Upper lobe of right lung (tissue), 1 donor: ENCODE results near the gene ARHGEF37. TPM values are rescaled to one million over a fixed set of nuclear protein-coding genes. Genes with fewer than 3 reads are reported as not detected.

Experiments
- ATAC-seq: fragments of 200-7000 bp; cut with Tn5 transposase; one replicate; pipeline ENCODE4 v1.9.1; 2020; ENCODE audit warnings: mild to moderate bottlenecking, moderate library complexity
- DNase-seq: peaks from one replicate; pipeline ENCODE4 v3.0.0-alpha.2; 2020
- H3K27ac ChIP-seq: fragments of 200-600 bp; one replicate; pipeline ENCODE4 v1.8.0; 2022
- H3K27me3 ChIP-seq: fragments of 200-600 bp; one replicate; pipeline ENCODE4 v1.8.0; 2022; ENCODE audit warnings: mild to moderate bottlenecking
- H3K36me3 ChIP-seq: fragments of 200-600 bp; one replicate; pipeline ENCODE4 v1.8.0; 2022
- H3K4me1 ChIP-seq: fragments of 200-600 bp; one replicate; pipeline ENCODE4 v1.8.0; 2022
- H3K4me3 ChIP-seq: fragments of 200-600 bp; one replicate; pipeline ENCODE4 v1.8.0; 2022; ENCODE audit warnings: mild to moderate bottlenecking
- H3K9me3 ChIP-seq: fragments of 200-600 bp; one replicate; pipeline ENCODE4 v1.8.0; 2022
- CTCF ChIP-seq: fragments of 200-600 bp; IDR thresholded peaks from one replicate; pipeline ENCODE4 v1.8.0; 2022; ENCODE audit warnings: antibody characterized with exemption
- intact Hi-C: fragments of 100-400 bp; cut with DNase I; formaldehyde crosslinking; loops from one replicate; pipeline ENCODE4 v1.11.0; 2022
- total RNA-seq: library from RNA; stranded (reverse); fragmentation: NEBNext Ultra II Directional; extraction: Animal tissue kit (Norgen Biotek cat#: 25700); gene quantifications from one replicate; pipeline ENCODE4 v1.2.1, GENCODE V29; 2021
- donor health status: DM: no; HTN: yes; CAD: no; lungs with severe emphysema.

Gene ARHGEF37
- total RNA-seq, 1 donor from 2014 or later: 13.3 TPM

DNA sequence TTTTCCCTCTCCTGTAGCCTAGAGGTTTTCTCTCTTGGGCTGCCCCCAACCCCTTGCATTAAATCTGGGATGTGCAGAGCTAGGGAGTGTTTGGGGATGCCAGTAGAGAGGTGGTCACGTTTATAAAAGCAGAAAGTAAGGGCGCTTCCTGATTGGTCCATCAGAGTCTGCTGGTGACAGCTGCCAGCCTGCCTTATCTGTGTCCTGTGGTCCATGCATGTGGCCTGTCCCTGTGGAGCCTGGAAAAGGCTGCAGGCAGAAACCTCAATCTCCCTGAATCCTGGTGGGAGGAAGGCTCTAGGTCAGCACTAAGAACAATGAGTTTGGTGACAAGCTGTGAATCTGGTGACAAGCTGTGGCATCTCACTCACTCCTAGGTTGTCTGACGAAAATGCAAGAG lies 42.2 kb downstream of the ARHGEF37 start:
- TF ChIP-seq CTCF: no peak
- DNase-seq (no peak), ATAC-seq (no peak)
- H3K9me3 ChIP-seq: no peaks in the 10 kb centered on the region
- no peaks in the 10 kb centered on the region for H3K4me1 ChIP-seq
- intact Hi-C loops: no loop called here
- H3K36me3 ChIP-seq: peaks cover 36% of the 10 kb centered on the region
- no peak overlapping the region for H3K27ac ChIP-seq
- H3K27me3 ChIP-seq: no peaks in the 10 kb centered on the region
- no peak overlapping the region for H3K4me3 ChIP-seq

DNA sequence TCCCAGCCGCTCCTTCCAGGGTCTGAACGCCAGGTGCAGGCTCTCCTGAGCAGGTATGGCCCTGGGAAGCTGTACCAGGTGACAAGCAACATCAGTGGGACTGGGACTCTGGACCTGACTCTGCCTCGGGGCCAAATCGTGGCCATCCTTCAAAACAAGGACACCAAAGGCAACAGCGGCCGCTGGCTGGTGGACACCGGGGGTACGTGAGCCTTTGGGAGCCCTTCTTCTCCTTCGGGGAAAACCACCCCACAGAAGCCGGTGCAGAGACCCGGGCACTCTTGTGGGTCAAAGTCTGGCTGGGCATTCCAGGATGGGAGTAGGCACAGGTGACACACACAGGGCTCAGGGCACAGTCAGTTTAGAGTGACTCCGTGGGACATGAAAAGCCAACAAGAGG lies 45.8 kb downstream of the ARHGEF37 start:
- intact Hi-C loops: no loop called here
- no peak for TF ChIP-seq CTCF
- Histone ChIP-seq H3K27ac (no peak overlapping the region), H3K27me3 (no peaks in the 10 kb centered on the region), H3K4me3 (no peak overlapping the region), H3K9me3 (no peaks in the 10 kb centered on the region), H3K4me1 (no peaks in the 10 kb centered on the region), H3K36me3 (peaks cover 14% of the 10 kb centered on the region)
- no peak for DNase-seq
- no peak for ATAC-seq

DNA sequence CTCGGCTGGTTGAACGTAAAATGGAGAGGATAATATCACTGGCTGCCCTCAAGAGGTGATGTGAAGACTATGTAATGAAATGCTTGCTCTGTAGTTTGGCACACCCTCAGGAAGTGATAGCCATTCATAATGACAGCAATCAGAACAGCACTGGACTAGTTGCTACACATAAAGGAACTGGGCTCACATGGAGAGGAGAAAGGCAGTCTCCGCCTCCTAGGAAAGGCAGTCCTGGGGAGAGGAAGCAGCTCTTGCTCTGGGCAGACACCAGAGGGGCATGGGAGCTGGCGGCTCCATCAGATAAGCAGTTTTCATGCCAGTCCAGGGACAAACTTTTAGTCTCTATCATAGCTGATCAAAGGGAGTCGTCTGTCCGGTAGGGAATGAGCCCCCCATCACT lies 46.9 kb downstream of the ARHGEF37 start:
- no peaks in the 10 kb centered on the region for H3K9me3 ChIP-seq
- H3K36me3 ChIP-seq: peaks cover 10% of the 10 kb centered on the region
- no peaks in the 10 kb centered on the region for H3K27me3 ChIP-seq
- intact Hi-C loops: no loop called here
- ATAC-seq: peak; percentile 80
- no peak for DNase-seq
- H3K4me3 ChIP-seq: no peak overlapping the region
- H3K4me1 ChIP-seq: peaks cover 7% of the 10 kb centered on the region
- no peak for TF ChIP-seq CTCF
- no peak overlapping the region for H3K27ac ChIP-seq

DNA sequence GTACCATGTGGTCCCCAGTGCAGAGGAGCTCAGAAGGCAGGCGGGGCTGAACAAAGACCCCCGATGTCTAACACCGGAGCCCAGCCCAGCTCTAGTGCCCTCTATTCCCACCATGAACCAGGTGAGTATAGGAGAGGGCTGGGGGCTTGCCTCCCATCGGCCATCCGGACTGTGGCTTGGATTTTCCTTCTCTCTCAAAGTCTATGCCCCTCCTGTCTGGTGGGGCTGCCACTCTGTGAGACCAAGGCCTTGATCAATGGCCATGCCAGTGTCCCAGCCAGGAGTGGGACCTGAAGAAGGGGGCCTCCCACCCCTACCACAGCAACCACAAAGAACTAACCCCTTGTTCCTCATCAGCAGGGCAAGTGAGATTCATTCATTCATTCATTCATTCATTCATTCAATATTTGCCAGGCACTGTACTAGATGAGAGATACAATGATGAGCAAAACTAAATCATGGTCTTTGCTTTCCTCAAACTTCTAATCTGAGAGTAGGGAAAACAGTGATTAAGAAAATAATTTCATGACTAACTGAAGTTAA lies 47.6 kb downstream of the ARHGEF37 start:
- Histone ChIP-seq H3K4me3 (no peak overlapping the region), H3K36me3 (peaks cover 7% of the 10 kb centered on the region), H3K27ac (no peak overlapping the region), H3K4me1 (peaks cover 7% of the 10 kb centered on the region), H3K27me3 (no peaks in the 10 kb centered on the region), H3K9me3 (no peaks in the 10 kb centered on the region)
- no peak for TF ChIP-seq CTCF
- DNase-seq (no peak), ATAC-seq (no peak)
- intact Hi-C loops: no loop called here

- ATAC-seq (no peak), DNase-seq (no peak)
- Histone ChIP-seq H3K9me3 (no peaks in the 10 kb centered on the region), H3K27ac (no peak overlapping the region), H3K4me1 (peaks cover 7% of the 10 kb centered on the region), H3K4me3 (no peak overlapping the region), H3K27me3 (no peaks in the 10 kb centered on the region), H3K36me3 (peaks cover 4% of the 10 kb centered on the region)
- no peak for TF ChIP-seq CTCF
- intact Hi-C loops: no loop called here
Measured at GRCh38 chr5:149629421-149629820, 48.1 kb downstream of the ARHGEF37 start.

- Histone ChIP-seq H3K4me1 (peaks cover 7% of the 10 kb centered on the region), H3K4me3 (no peak overlapping the region), H3K9me3 (no peaks in the 10 kb centered on the region), H3K27me3 (no peaks in the 10 kb centered on the region), H3K27ac (no peak overlapping the region), H3K36me3 (peaks cover 4% of the 10 kb centered on the region)
- ATAC-seq (no peak), DNase-seq (no peak)
- intact Hi-C loops: loop anchor here (10.0 kb wide), 1 partner anchor 334 kb away; the partner anchor contains the start of gene SLC26A2
- no peak for TF ChIP-seq CTCF
Measured at GRCh38 chr5:149630337-149630736, 49.0 kb downstream of the ARHGEF37 start.
